NCI-H526 (cell line): Measurements from ENCODE around the gene APOLD1.
A peak's percentile ranks its signal among the peaks of the same experiment; 100 is the strongest.
"Not testable (repeated sequence)": the region's sequence is repeated elsewhere in the genome, so short reads cannot be mapped to it uniquely, and the experiment has no call there.

Source experiments
- DNase-seq, 2 experiments: peaks; one replicate each; lab custom pipeline; 2025; lab: John Stamatoyannopoulos, UW

The APOLD1 gene

DNA sequence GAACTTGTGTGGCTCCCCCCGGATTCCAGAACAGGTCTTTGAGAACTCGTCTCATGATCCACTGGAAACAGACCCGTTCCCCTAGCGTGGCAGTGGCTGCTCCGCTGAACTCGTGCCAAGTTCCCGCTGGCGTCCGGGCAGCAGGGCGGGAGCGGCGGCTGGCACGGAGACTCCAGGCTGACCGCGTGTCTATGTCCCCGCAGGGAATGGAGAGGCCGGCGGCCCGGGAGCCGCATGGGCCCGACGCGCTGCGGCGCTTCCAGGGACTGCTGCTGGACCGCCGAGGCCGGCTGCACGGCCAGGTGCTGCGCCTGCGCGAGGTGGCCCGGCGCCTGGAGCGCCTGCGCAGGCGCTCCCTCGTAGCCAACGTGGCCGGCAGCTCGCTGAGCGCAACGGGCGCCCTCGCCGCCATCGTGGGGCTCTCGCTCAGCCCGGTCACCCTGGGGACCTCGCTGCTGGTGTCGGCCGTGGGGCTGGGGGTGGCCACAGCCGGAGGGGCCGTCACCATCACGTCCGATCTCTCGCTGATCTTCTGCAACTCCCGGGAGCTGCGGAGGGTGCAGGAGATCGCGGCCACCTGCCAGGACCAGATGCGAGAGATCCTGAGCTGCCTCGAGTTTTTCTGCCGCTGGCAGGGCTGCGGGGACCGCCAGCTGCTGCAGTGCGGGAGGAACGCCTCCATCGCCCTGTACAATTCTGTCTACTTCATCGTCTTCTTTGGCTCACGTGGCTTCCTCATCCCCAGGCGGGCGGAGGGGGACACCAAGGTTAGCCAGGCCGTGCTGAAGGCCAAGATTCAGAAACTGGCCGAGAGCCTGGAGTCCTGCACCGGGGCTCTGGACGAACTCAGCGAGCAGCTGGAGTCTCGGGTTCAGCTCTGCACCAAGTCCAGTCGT is 1.5 kb downstream of the APOLD1 start:
- DNase-seq, result peak in 1 of 2 experiments; percentile 90

DNA sequence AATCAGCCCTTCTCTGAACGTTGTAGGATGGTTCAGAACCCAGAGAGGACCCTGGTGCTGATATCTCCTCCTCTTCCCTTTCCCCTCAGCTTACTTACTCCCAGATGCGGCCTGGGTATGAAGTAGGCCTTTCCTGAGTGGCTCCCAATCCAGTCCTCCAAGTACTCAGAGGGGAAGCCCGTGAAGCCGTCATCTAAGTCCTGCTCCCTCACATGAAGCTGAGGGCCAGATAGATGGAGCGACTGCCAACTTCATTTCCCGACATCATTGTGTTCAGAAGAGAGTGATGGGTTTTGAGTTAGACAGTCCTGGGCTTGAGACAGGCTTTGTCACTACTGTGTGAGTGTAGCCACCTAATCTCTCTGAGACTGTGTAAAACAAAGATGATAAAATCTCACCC is 2.7 kb downstream of the APOLD1 start:
- DNase-seq, result peak in 1 of 2 experiments; percentile 23

DNA sequence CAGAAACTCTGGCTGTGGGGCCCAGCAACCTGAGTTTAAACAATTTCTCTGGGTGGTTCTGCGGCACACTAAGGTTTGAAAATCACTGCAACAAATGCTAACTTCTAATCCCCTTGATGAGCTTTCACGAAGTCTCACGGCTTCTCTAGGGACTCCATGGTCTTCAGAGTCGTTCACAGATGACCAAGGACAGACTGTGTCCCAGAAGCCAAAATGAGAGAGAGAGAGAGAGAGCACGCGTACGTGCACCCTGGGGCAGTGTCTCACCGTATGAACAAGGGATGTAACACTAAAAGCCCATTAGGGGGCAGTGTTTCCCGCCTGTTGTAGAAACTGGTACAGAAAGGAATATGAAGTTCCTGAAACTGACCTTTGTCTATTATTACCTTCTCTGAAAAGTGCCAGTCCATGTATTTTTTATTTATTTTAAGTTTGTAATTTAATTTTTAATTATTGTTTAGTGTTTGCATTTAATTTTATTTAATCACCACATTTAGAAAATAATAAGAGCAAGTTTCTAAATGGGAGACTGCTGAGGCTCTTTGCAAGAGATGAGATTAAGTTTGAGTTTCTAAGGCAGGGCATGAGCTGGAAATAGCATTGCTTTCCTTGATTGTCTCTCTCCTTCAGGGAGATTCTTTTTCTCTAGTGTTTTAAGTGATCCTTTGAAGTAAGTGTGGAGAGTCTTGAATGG is 3.4 kb downstream of the APOLD1 start:
- peak; percentile 57 to 85 for DNase-seq

DNA sequence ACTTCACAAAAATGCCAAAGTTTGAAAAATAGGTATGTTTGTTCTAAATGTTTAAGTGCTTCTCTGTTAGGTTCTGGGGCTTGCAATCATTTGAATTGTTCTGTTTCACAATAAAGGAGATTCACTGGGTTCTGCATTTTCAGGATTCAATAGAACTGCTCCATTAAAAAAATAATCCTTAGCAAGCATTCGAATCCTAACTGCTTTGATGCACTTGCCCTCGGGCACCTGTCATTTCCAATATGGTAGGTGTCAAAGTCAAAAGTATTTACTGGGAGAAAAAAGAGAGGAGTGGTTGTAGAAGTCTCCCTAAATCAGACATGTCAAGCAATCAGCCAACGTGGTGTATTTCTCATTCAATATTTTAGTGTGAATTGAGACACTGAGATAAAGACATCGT is 5.5 kb downstream of the APOLD1 start:
- DNase-seq, result no peak

DNA sequence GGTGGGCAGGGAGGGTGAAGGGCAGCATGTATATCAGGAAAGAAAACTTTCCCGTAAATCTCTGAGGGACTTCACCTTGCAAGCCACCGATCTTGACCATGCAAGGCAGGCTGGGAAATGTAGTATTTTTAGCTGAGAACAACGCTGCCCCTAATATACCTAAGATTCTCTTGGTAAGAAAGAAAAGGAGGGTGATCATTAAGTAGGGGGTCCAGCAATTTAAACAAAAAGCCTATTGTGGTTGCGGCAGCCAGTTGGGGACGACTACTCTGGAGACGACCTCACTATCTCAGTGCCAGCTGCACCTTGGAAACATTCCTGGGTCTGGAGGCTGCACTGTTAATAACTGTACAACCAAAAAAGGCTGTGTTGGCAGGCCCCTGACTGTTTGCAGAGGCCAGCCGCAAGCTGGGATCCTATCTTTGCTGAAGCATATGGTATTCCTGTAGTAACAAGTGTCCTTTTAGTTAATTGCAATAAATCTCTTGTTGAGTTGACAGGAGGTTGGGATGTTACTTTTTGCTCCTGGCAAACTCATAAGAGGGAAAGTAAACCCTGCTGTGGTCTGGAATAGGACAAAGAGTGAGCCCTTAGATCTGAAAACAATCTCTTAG is 6.4 kb downstream of the APOLD1 start:
- DNase-seq, result no peak

DNA sequence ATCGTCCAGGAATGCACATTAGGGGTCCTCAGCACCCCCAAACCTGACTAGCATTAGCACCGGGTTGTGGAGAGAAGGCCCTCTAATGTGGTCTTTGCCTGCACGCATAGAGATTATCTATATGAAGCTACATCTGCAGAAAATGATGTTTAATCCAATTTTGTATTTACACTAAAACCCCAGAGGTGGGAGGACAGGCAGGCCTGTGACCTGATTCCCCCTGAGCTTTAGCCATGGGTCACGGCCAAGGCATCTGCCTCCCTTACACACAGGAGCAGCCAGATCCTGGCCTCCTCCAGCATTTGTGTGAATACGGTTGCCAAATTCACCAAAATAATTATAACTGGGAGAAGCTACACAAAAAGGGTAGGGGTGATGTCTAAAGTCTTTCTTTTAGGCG is 7.0 kb downstream of the APOLD1 start:
- no peak for DNase-seq

DNA sequence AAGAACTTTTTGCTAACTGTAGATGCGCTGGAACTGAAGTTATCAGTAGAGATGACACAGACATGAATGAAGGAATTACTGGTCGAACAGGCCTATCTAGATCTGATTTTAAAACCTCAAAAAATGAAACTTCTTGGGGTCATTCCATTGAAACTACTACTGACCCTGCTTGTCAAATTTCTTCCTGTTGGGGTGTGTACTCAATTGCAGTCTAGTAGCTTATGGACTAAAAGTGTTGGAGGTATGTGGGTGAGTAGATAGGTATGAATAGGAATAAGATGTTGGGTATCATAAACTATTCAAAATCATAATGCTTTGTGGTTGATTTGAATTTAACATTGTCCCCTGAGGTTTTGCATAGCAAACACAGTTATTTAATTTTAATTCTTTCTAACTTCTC is 9.2 kb downstream of the APOLD1 start:
- peak in 1 of 2 experiments; percentile 39 for DNase-seq

DNA sequence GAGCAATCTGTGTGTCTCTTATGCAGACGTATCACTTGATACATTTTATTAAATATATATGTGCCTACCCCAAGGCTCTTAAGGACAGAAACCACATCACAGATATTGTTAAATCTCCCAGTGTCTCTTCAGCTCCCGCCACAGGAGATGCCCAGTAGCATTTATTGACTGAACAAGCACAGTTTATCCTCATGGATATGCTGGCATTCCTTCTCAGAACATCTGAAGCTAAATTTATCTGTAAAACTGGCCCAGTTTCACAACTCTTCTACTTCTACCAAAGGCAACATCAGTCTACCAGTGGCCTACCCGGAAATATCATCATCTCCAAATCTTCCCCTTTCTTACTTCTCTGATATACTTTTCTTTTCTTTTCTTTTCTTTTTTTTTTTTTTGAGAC is 10.7 kb downstream of the APOLD1 start:
- no peak for DNase-seq

DNA sequence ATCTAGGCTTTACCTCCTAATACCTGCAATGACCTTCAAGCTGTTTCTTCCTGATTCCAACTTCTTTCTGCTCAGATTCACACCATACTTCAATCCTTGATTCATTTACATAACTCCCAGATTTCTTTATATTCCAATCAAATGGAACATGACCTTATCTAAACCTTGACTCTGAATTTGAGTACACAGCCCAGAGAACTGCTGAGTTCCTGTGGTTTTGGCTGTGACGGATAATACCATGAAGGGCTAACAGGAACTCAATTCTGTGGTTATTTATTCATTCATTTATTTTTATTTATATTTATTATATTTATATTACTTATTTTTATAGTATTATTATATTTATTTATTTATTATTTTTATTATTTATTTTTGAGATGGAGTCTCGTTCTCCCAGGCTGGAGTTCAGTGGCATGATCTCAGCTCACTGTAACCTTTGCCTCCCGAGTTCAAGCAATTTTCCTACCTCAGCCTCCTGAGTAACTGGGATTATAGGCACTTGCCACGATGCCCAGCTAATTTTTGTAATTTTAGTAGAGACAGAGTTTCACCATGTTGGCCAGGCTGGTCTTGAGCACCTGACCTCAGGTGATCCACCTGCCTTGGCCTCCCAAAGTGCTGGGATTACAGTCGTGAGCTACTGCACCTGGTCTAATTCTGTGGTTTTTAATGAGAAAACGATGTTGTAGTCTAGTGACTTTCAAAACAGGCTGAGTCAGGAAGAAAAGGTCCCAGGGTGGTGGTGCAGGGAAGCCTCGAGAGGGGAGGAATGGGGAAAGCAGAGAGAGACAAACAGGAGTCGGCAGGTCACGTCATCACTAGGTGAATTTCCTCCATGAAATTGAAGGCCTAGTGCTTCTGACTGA is 11.7 kb downstream of the APOLD1 start:
- no peak for DNase-seq

DNA sequence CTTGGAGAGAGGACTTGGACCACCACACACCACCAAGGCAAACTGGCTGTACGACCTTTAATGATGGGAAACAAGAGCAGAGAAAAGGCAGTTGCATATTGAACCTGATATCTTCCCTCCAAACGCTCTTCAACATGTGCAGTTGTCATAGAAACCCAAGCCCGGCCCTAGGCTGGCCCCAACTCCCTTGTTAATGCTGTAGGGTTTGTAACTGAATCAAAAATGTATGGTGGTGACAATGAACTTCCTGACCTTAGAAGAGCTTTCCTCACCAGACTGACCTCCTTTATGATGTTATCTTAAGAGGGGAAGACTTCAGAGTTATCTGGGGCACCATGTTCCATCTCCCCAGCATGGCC is 12.3 kb downstream of the APOLD1 start:
- peak in 1 of 2 experiments; percentile 6 for DNase-seq

DNA sequence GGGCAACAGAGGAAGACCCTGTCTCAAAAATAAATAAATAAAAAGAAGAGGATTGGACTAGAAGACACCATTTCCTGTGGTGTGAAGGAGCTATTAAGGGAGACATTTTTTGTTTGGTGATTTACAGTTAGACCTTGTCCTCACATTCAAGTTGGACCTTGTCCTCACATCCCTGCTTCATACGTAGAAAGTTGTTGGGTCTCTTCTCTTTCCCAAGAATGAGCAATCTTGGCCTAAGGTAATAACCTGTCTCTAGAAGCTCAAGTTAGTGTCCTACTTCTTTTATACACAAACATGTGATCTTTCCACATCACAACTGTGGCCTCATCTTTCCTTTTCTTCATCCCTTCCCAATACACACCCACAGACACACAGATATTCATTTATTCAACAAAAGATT is 13.0 kb downstream of the APOLD1 start:
- DNase-seq, result no peak

DNA sequence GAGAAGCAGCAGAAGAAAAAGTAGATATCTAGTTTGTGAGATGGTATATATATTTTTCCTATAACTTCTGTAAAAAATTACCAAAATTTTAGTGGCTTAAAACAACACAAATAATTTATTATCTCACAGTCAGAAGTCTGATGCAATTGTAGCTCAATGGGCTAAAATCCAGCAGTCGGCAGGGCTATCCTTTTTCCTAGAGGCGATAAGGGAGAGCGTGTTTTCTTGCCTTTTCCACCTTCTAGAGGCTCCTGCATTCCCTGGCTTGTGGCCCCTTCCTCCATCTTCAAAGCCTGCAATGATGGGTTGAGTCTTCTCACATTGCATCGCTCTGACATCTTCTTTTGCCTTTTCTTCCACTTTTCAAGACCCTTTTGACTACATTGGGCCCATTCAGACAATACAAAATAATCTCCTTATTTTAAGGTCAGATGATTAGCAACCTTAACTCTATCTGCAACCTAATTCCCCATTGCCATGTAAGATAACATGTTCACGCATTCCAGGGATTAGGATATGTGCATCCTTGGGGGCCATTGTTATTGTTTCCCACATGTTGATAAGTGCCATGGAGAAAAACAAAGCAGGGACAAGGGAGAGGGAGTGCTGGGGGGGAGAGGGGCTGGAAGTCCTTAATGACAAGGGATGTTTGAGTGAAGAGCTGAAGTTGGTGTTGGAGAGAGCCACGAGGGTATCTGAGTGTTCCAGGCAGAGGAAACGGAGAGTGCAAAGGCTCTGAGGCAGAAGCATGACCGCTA is 13.9 kb downstream of the APOLD1 start:
- no peak for DNase-seq

DNA sequence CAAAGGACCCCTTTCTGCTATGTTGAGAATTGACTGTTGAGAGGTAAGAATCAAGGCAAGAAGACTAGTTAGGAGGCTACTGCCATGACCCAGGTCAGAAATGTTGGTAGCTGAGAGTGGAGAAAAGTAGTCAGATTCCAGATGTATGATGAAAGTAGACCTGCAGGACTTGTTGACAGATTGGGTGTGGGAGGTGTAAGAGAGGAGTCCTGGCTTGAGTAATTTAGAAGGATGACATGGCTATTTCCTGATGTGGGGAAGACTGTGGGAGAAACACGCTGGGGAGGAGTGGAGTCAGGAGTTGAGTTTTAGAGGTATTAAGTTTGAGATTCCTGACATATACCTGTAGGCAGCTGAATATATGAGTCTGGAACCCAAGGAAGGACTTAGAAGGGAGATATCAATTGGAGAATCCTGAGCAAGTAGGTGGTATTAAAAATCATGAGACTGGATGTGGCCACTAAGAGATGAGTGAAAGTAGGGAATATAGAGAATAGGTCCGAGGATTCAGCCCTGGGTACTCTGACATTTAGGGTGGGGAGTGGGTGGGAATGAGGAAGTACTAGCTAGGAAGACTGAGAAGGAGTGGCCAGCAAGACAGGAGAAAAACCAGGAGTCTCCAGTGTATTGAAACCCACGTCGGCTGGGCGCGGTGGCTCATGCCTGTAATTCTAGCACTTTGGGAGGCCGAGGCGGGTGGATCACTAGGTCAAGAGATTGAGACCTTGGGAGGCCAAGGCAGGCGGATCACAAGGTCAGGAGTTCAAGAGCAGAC is 15.1 kb downstream of the APOLD1 start:
- no peak for DNase-seq

DNA sequence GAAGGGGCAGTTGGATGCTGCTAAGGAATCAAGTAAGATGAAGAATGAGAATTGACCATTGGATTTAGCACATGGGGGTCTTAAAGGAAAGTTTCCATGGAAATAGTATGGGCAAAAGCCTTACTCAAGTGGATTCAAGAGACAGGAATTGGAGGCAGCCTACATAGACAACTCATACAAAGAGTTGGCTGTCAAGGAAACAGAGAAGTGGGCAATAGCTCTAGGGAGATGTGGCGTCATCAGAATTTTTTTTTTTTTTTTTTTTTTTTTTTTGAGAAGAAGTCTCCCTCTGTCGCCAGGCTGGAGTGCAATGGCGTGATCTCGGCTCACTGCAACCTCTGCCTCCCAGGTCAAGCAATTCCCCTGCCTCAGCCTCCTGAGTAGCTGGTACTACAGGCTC is 16.2 kb downstream of the APOLD1 start:
- DNase-seq, result not testable (repeated sequence)

DNA sequence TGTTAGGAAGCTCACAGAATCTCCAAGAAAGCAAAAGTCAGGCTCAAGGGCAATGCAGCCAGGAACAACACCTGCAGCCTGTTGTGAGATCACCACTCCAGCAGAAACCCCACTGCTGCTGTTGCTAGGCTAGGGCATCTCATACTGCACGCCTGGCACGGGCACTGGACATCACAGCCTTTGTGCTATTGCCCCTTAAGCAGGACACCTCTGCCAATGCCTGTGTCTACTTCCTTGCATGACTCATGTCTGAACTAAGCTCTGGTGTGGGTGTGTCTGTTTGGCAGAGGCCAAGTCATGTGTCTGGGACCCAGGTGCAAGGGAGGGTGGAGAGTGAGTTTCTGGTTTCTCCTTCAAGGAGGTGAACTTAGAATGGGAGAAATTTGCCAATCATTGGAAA is 17.7 kb downstream of the APOLD1 start:
- no peak for DNase-seq

DNA sequence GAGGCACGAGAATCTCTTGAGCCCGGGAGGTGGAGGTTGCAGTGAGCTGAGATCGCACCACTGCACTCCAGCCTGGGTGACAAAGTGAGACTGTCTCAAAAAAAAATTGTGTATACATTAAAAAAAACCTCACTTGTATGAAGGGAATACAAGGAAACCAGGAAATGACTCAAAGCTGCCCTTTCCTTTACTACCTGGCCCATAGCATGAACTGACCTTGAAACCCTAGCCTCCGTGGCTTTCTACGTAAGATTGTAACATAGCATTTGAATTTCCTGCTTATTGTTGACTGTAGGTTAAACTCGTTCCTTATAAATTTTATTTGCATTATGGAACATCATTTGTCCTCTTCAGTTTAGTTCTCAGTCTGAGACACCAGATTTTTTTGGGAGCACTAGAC is 18.6 kb downstream of the APOLD1 start:
- no peak for DNase-seq

DNA sequence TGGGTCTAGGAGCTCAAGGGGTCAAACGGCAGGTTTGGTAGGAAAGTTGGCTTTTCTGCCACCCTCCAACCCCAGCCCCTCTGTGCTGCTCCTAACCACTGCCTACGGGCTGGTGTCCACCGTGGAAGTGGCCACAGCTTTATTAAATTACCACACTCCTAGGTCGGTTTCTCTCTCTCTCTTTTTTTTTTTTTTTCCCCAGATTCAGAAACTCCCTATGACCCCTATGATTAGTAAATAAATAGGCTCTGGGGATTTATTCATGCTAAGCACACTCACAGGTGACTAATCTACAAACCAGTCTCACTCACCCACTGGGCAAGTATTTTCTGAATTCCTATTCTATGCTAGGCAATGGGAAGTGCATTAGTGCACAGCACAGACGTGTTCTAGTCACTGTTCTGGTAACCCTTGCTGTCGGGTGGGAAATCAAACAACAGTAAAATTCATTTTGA is 19.0 kb downstream of the APOLD1 start:
- no peak for DNase-seq

DNA sequence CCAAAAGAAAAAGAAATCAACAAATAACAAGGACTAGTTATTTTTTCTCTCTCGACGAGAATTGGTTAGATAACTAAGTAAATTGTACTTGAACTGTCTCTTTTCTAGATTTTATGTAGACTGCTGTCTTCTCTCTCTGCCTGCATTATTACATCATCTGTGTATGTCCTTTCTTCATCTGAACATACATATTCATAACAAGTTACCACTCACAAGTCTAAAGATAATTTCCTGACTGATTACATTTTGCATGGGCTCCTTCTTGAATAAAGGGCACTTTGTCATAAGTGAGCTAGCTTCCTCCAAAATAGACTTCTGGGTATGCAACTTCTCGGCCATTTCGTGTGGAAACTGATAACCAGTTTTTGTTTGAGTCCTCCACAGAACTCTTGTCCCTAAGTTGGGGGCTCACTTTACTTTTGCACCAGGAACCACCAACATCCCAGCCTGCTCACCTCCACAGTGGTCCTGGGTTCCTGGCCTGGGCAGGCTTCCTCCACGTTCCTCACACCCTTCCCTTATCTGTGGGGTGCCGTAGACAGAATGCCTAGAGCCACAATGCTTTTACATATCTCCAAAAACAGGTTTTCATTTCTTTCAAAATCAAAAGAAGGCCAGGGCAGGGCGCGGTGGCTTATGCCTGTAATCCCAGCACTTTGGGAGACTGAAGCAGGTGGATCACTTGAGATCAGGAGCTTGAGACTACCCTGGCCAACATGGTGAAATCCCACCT is 21.5 kb downstream of the APOLD1 start:
- no peak for DNase-seq

DNA sequence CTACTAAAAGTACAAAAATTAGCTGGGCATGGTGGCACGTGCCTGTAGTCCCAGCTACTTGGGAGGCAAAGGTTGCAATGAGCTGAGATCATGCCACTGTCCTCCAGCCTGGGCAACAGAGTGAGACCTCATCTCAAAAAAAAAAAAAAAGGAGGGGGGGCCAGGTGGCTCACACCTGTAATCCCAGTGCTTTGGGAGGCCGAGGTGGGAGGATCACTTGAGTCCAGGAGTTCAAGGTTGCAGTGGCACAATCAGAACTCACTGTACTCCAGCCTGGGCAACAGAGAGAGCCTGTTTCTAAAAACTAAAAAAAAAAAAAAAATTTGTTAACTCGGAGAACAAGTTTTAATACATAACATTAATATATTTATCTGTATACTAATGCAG is 22.1 kb downstream of the APOLD1 start:
- not testable (repeated sequence) for DNase-seq
